Lower leg skin (tissue), 4 donors: Measurements from ENCODE around the gene ZNF26. TPM values are rescaled to one million over a fixed set of nuclear protein-coding genes. Genes with fewer than 3 reads are reported as not detected.
A peak's percentile ranks its signal among the peaks of the same experiment; 100 is the strongest.

Source experiments
- DNase-seq, 2 donors: peaks; one replicate each; pipeline ENCODE4 v3.0.0-alpha.2; 2019; ENCODE audit warnings: low spot score in 2 of 2
- H3K4me3 ChIP-seq: fragments of 200-600 bp; sonication (generic); 2 replicates; pipeline ENCODE4 v1.5.1; 2017; ENCODE audit warnings: mild to moderate bottlenecking, low read depth; ENCODE audit not compliant: poor library complexity, severe bottlenecking
- CTCF ChIP-seq, 3 donors: fragments of 450-650 bp; IDR thresholded peaks; one replicate each; pipeline ENCODE4 v1.5.1; 2016; ENCODE audit warnings: antibody characterized with exemption in 3 of 3, mild to moderate bottlenecking in 3 of 3, moderate library complexity in 2 of 3
- POLR2A ChIP-seq, 2 donors: fragments of 450-650 bp; IDR thresholded peaks; one replicate each; pipeline ENCODE4 v1.6.1; 2016 to 2017; ENCODE audit warnings: antibody characterized with exemption in 2 of 2, mild to moderate bottlenecking in 1 of 2, moderate library complexity in 1 of 2
- WGBS, 2 donors: methylation state at CpG; one replicate each; pipeline ENCODE4 v1.1.5; 2018; 5-methylcytosine and 5-hydroxymethylcytosine counted together
- intact Hi-C: fragments of 100-400 bp; cut with DNase I; formaldehyde crosslinking; loops from one replicate; pipeline ENCODE4 v1.15.0; 2023; ENCODE audit warnings: low total_unique reads
- total RNA-seq, 4 donors: library from RNA; depleted of rRNA; stranded (reverse); fragments of >200 nt; gene quantifications; one replicate each; pipeline ENCODE4 v1.1.0, GENCODE V29; 2016

Gene ZNF26
- total RNA-seq, 4 donors from 2014 or later, result 5.7 to 16.8 (median 14.1) TPM

- H3K4me3 ChIP-seq, result no peak overlapping the region
- intact Hi-C loops, result no loop called here
- no peak for DNase-seq
- TF ChIP-seq POLR2A (IDR thresholded peaks at IDR 0.05) (no peak), CTCF (IDR thresholded peaks at IDR 0.05) (no peak)
- 97 to 99% methylated on average over 6 of the region's 6 CpGs for WGBS, 2 donors
Measured at GRCh38 chr12:133010657-133011297, 24.6 kb downstream of the ZNF26 start.

GRCh38 chr12:133023566-133023965 is 37.4 kb downstream of the ZNF26 start:
- no peak for TF ChIP-seq POLR2A (IDR thresholded peaks at IDR 0.05)
- TF ChIP-seq CTCF (IDR thresholded peaks at IDR 0.05), result no peak
- DNase-seq, result no peak
- WGBS, 2 donors, result 93 to 95% methylated on average over 2 of the region's 2 CpGs
- H3K4me3 ChIP-seq, result no peak overlapping the region
- intact Hi-C loops, result no loop called here

GRCh38 chr12:133026996-133027395 is 40.8 kb downstream of the ZNF26 start:
- H3K4me3 ChIP-seq, result no peak overlapping the region
- 85 to 87% methylated on average over 7 of the region's 7 CpGs for WGBS, 2 donors
- intact Hi-C loops, result no loop called here
- no peak for DNase-seq
- TF ChIP-seq POLR2A (IDR thresholded peaks at IDR 0.05), result no peak
- no peak for TF ChIP-seq CTCF (IDR thresholded peaks at IDR 0.05)

- intact Hi-C loops, result loop anchor here (5.0 kb wide), 1 partner anchor 40 kb away; no protein-coding TSS in a partner anchor
- DNase-seq, result peak; percentile 96 to 99
- TF ChIP-seq CTCF (IDR thresholded peaks at IDR 0.05) (no peak), POLR2A (IDR thresholded peaks at IDR 0.05) (no peak)
- peak within 1 kb of the TSS; percentile 55 for H3K4me3 ChIP-seq
- 0 to 1% methylated on average over 52 to 86 of the region's 103 CpGs for WGBS, 2 donors
Measured at GRCh38 chr12:133037207-133038005, 51.2 kb downstream of the ZNF26 start, which contains the start of gene ZNF84. TSS of gene ZNF84 (plus strand) at chr12:133037509. CDS start at chr12:133041468, 3,959 bp downstream.

- DNase-seq, result no peak
- WGBS, 2 donors, result 49 to 54% methylated on average over 4 of the region's 4 CpGs
- no peak overlapping the region for H3K4me3 ChIP-seq
- intact Hi-C loops, result loop anchor here (5.0 kb wide), 1 partner anchor 39 kb away; no protein-coding TSS in a partner anchor
- TF ChIP-seq CTCF (IDR thresholded peaks at IDR 0.05) (no peak), POLR2A (IDR thresholded peaks at IDR 0.05) (no peak)
Measured at GRCh38 chr12:133038118-133038709, 52.0 kb downstream of the ZNF26 start.
